Lung microvascular endothelial cell (primary cell): ENCODE measurements around the gene PLA2G2A. TPM values are rescaled to one million over a fixed set of nuclear protein-coding genes. Genes with fewer than 3 reads are reported as not detected.
"Not testable (repeated sequence)": the region's sequence is repeated elsewhere in the genome, so short reads cannot be mapped to it uniquely, and the experiment has no call there.

Experiments used
- DNase-seq, 2 donors: peaks; one replicate each; pipeline versions ENCODE4 v3.0.0 to v3.0.0-alpha.2; 2010; ENCODE audit warnings: low read depth in 2 of 2
- total RNA-seq: library from RNA; depleted of rRNA; stranded (reverse); fragments of >200 nt; gene quantifications from 2 replicates; pipeline ENCODE4 v1.2.1, GENCODE V29; 2014

The PLA2G2A gene
- total RNA-seq, 1 donor from 2014 or later: not detected

DNA sequence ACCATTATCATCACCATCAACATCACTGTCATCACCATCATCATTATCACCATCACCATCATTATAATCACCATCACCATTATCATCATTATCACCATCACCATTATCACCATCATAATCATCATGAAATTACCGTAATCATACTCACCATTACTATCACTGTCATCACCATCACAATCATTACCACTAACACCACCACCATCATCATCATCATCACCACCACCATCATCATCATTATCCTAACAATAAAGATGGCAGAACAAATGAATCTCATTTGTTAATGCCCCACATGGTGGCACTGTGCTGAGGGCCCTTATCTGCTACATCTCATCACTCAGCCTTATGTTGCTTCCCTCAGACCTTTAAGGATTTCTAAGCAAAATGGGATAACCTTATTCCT lies 46.6 kb downstream of the PLA2G2A start:
- no peak for DNase-seq

DNA sequence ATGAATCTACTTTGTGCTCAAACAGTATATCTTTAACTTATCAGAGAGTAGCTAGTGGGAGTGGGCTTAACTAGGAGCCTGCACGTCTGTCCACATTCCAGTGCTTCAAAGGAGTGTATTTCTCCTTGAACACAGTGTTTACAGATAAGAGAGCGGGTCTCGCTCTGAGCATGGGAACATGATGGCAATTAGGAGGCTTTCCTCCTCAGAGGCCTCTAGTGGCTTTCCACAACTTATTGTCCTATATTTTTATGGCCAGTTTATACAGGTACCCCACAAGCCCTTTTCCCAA lies 52.3 kb downstream of the PLA2G2A start:
- not testable (repeated sequence) for DNase-seq

DNA sequence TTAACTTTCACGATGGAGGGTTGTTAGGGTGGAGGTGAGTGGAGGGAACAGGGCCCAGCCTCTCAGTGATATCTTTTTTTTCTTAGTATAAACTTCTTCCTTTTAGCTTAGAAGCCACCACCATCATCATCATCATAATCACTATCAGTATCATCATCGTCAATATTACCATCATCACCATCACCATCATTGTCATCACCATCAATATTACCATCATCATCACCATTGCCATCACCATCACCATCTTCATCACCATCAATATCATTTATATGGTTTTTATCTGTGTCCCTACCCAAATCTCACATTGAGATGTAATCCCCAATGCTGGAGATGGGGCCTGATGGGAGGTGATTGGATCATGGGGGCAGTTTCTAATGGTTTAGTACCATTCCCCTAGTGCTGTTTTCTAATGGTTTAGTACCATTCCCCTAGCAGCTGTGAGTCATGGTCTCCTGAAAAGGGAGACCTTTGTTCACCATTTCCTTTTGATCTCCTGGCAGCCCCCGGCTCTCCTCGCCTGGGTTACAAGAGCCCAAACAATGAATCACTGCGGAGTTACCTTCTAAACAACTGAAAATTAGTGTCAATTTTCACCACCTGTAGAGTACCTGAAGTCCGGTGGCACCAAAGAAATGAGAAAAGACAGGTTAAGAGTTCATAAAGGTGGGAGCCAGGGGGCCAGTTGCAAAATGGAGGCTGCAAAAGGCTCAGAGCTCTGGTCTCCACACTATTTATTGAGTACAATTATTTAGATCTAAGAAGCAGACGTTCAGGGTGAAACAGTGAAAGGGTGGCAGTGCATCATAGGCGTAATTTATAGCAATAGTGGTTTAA lies 52.9 kb downstream of the PLA2G2A start:
- DNase-seq: peak; percentile 70 to 77

Other genes with a start within 250 kb of the PLA2G2A start
- 6.1 and 7.3 TPM in 2 replicates for gene TMCO4, start 179.7 kb downstream of the PLA2G2A start, total RNA-seq
- not detected in 2 replicates for gene RNF186, start 164.3 kb downstream of the PLA2G2A start, total RNA-seq
- 2.2 and 2.6 TPM in 2 replicates for gene OTUD3, start 97.2 kb downstream of the PLA2G2A start, total RNA-seq
- not detected in 2 replicates for gene PLA2G2E, start 56.0 kb downstream of the PLA2G2A start, total RNA-seq
- gene PLA2G5, start 90.6 kb upstream of the PLA2G2A start, total RNA-seq: under 0.01 and 0.44 TPM in 2 replicates
- gene PLA2G2D, start 139.9 kb upstream of the PLA2G2A start, total RNA-seq: not detected in 2 replicates
- gene PLA2G2F, start 159.7 kb upstream of the PLA2G2A start, total RNA-seq: not detected in 2 replicates
- gene UBXN10, start 206.5 kb upstream of the PLA2G2A start, total RNA-seq: under 0.01 TPM in 1 of 2 replicates, not detected in the other
- gene PLA2G2C, start 206.9 kb upstream of the PLA2G2A start, total RNA-seq: not detected in 2 replicates